SH-SY5Y (cell line): ENCODE data around the gene GALNT1.

Experiments
- GATA2 ChIP-seq: IDR thresholded peaks from 2 replicates; pipeline ENCODE4 v1.6.1; 2011; ENCODE audit warnings: mild to moderate bottlenecking, low read depth, low read length
- GATA3 ChIP-seq: IDR thresholded peaks from 2 replicates; pipeline ENCODE4 v1.6.1; 2011; ENCODE audit warnings: low read depth, mild to moderate bottlenecking, low read length, moderate library complexity

- TF ChIP-seq GATA2 = no peak
- TF ChIP-seq GATA3 = no peak
Measured at GRCh38 chr18:35637227-35637626, 55.7 kb downstream of the GALNT1 start.
